LNCaP clone FGC (cell line): ENCODE results near the gene GFOD1.
"Not testable (repeated sequence)": the region's sequence is repeated elsewhere in the genome, so short reads cannot be mapped to it uniquely, and the experiment has no call there.

Source experiments
- DNase-seq: peaks from one replicate; pipeline ENCODE4 v3.0.0-alpha.2; 2011; ENCODE audit warnings: low read depth
- H3K4me3 ChIP-seq: 2 replicates; pipeline ENCODE4 v1.5.1; 2011; ENCODE audit warnings: mild to moderate bottlenecking, low read depth, low read length, control low read depth
- CTCF ChIP-seq: IDR thresholded peaks from 2 replicates; pipeline ENCODE4 v1.5.1; 2012; ENCODE audit warnings: mild to moderate bottlenecking; ENCODE audit not compliant: control insufficient read depth, insufficient read depth; ENCODE audit errors: extremely low read depth

GFOD1 gene

GRCh38 chr6:13511913-13512717 lies 24.7 kb upstream of the GFOD1 start:
- no peak for TF ChIP-seq CTCF
- no peak overlapping the region for H3K4me3 ChIP-seq
- no peak for DNase-seq

- DNase-seq, H3K4me3 ChIP-seq: not testable (repeated sequence)
Observed at GRCh38 chr6:13511141-13511571, 23.8 kb upstream of the GFOD1 start.

GRCh38 chr6:13510433-13510832 lies 23.0 kb upstream of the GFOD1 start:
- H3K4me3 ChIP-seq, DNase-seq: not testable (repeated sequence)

GRCh38 chr6:13508711-13509705 lies 21.6 kb upstream of the GFOD1 start:
- H3K4me3 ChIP-seq, result peak overlapping the region; percentile 27; the same call in 1 of the 2 replicates
- DNase-seq, result peak; percentile 53
- peak; percentile 5; the same call in 1 of the 2 replicates for TF ChIP-seq CTCF

- H3K4me3 ChIP-seq, result no peak overlapping the region
- no peak for TF ChIP-seq CTCF
- DNase-seq, result no peak
Observed at GRCh38 chr6:13507306-13507860, 20.0 kb upstream of the GFOD1 start.

GRCh38 chr6:13505345-13505734 lies 17.9 kb upstream of the GFOD1 start:
- no peak for DNase-seq
- no peak for TF ChIP-seq CTCF
- no peak overlapping the region for H3K4me3 ChIP-seq

GRCh38 chr6:13504611-13505344 lies 17.4 kb upstream of the GFOD1 start:
- no peak for TF ChIP-seq CTCF
- no peak overlapping the region for H3K4me3 ChIP-seq
- DNase-seq, result no peak
